Measurements from ENCODE around the gene RUNX1.

The RUNX1 gene

DNA sequence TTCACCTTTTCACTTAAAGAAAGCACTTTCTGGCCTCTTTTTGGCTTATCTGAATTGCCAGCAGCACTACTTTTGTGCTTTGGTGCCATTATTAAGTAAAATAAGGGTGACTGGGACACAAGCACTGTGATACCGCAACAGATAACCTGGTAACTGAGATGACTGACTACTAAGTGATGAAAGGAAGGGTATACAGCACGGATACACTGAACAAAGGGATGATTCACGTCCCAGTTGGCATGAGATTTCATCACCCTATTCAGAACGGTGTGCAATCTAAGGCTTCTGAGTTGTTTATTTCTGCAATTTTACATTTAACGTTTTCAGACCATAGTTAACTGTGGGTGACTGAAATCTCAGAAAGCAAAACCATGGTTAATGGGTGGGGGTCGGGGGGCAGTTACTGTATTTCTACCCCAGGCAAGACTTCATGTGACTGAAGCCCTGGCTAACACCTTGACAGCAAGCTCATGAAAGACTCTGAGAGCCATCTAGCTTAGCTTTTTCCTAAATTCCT, 277.5 kb downstream of the RUNX1 start:
- no peak for DNase-seq

DNA sequence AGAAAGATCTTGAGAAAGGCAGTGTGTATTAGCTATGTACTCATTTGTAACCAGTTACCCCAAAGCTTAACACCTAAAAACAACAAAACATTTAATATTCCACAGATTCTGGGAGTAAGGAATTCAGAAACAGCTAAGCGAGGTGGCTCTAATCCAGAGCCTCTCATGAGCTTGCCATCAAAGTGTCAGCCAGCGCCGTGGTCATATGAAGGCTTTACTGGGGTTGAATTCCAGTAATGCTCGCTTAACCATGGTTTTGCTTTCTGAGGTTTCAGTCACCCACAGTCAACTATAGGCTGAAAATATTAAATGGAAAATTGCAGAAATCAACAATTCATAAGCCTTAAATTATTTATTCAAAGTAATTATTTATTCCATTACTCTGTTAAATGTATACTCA, 278.5 kb downstream of the RUNX1 start:
- no peak for DNase-seq

DNA sequence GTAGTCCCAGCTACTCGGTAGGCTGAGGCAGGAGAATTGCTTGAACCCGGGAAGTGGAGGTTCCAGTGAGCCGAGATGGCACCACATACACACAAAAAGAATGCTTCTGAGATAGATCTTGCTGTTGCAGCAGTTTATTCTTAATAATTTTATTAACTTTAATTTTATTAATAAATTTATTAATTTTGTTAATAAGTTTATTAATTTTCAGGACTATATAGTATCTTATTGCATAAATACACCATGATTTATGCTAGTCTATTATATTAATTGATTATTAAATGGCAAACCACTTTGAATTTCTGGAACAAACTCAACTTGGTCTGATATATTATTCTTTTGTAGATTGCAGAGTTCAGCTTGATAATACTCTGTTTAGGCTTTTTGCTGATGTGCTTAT, 280.8 kb downstream of the RUNX1 start:
- DNase-seq: no peak

DNA sequence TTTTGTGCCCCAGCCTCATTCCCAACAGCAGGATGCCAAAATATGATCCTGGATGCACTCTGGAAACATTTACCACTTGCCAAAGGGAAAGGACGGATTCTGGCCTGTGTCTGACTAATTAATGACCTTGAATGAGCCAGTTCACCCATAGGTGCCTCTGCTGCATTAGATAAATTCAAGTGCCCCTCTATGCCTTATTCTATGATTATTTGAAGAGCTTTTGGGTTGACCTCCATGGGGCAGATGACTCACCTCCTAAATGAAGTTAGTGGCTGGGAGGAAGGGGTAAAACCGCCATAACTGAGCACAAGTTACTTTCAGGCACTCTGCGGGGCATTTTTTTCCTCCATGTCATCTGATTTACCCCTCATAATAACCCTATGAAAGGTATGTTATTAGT, 282.2 kb downstream of the RUNX1 start:
- no peak for DNase-seq

DNA sequence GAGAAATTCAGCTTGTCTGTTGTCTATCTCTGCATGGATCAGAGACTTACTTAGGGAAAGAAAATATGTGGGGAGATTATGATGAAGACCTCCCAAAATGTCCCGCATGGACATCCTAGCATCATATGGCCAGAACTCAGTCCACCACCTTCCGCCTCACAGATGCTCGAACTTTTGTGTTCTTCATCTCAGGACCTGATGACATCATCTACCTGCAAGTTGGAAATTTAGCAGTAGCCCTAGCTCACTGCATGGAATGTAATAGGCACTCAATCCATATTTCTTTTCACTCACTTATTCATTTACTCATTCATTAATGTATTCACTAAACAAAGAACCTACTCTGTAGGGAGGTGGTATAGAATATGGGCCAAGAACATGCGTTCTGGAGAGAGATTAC, 283.5 kb downstream of the RUNX1 start:
- no peak for DNase-seq

DNA sequence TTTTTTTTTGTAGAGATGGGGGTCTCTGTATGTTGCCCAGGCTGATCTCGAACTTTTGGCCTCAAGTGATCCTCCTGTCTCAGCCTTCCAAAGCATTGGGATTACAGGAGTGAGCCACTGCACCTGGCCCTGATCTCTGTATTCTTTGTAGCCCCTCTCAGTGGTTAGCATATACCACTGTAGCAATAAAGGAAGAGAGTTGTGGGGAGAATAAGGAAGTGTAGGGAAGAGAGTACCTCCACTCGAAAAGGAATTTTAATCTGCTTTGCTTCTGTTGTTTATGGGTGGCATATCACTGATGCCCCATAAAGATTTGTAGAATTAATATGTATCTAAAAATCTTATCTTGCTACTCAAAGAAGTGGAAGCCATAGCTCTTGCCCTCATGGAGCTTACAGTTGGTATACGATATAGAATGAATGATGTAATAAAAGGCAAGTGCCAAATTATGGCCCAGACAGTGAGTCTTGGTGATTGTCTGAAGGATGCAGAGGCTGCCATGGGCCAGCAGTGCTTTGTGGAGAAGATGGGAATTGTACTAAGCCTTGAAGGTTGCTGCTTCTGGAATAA, 284.3 kb downstream of the RUNX1 start:
- DNase-seq: no peak

DNA sequence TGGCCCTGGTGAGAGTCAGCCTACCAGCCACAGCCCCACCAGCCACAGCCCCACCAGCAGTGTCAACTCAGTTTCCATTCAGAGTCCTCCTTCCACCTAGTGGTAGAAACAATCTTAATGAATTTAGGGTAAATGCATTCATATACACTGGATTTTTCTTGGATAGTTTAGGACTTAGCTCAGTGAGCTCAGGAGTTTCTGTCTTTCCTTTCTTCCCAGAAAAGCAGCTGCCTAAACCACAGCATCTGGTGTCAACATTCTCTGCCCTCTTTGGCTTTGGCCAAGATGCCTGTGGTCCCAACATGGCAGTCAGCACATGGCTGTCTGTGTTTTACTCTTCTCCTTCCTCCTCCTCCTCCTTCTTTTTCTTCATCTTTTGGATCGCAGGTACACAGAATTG, 286.3 kb downstream of the RUNX1 start:
- no peak for DNase-seq

DNA sequence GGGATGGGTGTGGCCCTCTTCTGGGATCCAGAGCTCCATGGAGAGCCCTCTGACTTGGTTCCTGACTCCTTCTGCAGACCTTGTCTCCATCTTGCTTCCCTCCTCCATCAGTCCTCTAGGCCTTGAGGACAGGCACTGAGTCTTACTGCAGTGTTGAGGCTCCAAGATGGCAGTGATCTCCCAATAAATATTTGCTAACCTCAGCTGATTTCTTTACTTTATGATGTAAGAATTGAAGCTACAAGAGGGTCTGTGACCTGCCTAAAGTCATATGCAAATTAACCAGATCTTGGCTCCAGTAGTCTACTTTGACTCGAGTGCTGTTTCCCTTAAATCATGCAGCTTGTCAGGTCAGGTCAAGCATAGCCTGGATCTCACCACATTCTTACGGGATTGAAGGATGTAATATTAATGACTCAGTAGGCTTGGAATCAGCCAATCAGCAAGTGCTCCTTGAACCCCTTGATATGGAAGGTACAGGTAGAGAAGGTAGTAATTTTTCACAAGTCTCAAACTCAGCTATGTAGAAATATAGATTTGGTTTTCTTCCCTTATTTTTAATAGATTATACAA, 287.3 kb downstream of the RUNX1 start:
- no peak for DNase-seq

DNA sequence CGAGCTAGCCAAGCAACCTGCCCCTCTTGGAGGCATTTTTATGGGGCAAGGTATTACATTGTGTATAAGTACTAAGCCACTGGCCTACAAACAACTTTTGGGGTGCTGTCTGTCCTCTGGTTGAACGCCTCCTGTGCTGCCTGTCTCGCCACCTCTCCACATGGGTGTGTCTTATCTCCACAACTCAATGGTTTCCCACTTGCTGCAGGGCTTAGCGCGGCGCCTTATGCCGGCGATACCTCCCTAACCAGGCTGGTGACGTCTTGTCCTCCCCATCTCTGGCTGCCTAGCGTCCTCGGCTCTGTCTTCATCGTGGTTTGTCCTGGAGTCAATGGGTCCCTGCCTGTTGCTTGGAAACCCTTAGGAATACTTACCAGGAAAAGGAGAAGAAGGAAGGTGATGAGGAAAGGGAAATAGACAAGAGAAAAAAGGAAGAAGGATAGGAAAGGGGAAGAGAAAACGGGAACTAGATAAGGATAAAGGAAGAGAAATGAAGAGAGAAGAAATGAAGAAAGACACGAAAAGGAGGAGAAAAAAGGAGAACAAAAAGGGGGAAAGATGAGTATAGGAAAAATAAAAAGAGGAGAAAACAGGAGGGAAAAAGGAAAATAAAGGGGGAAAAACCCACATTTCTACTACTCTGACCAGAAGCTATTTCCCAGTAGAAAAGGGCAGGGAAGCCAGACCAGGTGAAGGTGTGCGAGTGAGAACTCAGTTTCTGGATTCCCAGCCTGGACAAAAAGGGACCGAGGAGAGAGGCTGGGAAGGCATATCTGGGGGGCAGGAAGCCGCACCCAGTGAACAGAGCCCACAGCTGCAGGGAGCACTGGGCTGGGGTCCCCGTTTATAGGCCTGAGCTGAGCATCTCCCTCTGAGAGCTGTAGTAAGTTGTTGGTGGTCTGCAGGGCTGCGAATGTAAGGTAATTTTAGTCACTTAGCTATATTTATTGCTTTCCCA, 294.1 kb downstream of the RUNX1 start:
- DNase-seq: no peak

DNA sequence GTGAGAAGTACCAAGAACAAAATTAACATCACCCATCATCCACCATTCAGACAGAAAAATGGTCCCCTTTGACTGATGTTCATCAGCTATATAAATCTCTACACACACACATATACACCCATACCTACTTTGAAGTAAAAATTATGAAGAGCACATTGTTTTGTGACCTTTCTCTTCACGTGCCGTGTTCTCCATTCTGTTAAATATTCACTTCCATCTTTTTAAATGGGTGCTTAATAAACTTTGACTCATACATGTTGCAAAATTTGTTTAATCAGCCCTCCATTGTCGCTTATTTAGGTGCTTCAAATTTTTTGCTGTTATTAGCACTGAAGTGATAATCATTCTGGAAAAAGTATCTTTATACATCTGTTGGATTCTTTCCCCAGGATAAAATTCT, 300.2 kb downstream of the RUNX1 start:
- no peak for DNase-seq

DNA sequence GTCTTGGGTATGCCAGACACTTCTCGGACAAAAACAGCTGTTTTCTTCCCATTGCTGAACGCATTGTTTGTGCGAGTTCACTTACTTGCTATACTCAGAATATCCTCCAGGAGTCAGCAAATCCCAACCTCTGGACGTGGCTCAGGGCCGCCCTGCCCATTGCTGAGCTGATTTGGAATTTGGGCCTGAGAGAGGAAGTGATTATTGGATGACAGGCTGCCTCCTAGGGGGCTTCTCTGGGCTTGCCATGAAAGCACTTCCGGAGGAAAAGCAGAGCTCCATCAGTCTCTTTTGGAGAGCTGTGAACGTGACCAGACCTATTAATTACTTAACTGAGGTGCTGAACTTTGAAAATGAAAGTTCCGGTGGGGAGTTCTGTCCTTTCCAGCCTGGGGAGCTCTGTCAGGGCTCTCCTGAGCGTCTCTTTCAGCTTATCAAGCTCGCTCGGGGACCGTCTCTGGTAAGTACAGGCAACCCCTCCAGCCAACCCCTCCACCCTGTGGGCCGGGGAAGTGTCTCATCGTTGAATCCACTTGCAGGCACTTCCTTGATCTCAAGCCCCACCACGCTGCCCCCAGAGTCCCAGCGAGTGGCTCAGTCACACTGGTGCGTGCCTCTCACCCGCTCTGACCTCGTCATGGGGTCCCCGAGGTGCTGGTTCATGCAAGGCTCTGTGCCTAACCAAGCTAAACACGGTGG, 303.4 kb downstream of the RUNX1 start:
- DNase-seq: peak; percentile 24 to 63

DNA sequence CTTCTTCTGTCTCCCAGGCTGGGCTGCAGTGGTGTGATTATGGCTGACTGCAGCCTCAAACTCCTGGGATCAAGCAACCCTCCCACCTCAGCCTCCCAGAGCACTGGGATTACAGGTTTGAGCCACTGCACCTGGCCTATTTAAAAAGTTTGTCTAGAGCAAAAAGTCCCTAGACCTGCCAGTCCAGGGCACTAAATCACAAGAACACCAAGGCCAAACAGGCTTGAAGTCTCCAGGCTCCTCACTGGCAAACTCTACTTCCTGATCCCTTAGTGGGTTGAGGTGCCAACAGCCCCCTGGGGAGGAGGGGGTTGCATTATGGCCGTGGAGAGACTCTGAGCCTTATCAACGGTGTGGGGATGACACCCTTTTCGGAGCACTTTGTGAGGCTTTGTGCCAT, 304.3 kb downstream of the RUNX1 start:
- no peak for DNase-seq

DNA sequence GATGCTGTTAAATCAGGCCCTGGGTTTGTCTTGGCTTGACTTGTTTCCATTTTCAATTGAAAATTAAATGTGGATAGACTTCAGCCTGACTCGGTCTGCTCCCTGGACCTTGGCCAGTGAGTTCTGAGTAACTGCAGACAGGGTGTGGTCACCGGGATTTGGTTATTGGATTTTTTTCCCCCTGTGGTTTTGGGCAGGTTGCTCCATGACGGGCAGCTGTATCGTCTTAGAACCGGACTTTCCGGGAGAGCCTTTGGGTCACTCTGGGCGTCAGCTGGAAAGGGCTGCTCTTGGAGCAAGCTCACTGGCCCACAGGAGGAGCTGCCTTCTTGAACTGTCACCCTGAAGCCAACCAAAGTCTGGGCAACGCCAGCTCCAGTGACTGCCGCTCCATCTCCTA, 305.3 kb downstream of the RUNX1 start:
- no peak for DNase-seq

DNA sequence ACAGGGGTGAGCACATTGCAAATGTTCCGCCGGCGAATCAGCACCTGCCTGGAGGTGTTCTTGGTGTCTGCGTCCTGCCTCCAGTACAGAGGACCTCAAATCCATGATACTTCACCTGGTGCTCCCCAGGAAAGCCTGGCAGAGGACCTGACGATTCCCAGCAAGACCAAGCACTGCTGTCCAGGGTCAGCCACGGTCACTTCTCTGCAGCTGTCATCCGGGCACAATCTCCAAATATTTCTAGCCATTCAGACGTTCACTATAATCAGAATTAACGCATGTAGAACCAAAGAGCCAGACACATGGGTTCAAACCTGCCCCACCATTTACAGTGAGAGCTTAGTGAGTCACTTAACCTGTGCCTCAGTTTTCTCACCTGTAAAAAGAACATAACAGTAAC, 305.8 kb downstream of the RUNX1 start:
- no peak for DNase-seq

DNA sequence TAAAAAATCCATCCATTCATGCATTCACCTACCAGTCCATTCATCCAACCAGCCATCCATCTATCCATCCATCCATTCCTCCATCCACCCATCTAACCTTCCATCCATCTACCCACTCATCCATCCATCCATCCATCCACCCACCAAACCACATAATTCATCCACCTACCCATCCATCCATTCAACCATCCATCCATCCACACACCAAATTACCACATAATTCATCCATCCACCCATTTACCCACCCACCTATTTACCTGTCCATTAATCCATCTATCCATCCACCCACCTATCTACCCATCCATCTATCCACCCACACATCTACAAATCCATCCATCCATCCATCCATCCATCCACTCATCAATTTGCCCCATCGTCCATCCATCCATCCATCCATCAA, 308.9 kb downstream of the RUNX1 start:
- no peak for DNase-seq
